GM21723 (cell line): Measurements from ENCODE around the gene SOCS1.
"Not testable (repeated sequence)": the region's sequence is repeated elsewhere in the genome, so short reads cannot be mapped to it uniquely, and the experiment has no call there.

Experiments used
- ATAC-seq: cut with Tn5 transposase; IDR thresholded peaks from one replicate; pipeline ENCODE4 v1.9.1; 2021; ENCODE audit warnings: mild to moderate bottlenecking, moderate library complexity; ENCODE audit not compliant: unreplicated experiment

The SOCS1 gene

DNA sequence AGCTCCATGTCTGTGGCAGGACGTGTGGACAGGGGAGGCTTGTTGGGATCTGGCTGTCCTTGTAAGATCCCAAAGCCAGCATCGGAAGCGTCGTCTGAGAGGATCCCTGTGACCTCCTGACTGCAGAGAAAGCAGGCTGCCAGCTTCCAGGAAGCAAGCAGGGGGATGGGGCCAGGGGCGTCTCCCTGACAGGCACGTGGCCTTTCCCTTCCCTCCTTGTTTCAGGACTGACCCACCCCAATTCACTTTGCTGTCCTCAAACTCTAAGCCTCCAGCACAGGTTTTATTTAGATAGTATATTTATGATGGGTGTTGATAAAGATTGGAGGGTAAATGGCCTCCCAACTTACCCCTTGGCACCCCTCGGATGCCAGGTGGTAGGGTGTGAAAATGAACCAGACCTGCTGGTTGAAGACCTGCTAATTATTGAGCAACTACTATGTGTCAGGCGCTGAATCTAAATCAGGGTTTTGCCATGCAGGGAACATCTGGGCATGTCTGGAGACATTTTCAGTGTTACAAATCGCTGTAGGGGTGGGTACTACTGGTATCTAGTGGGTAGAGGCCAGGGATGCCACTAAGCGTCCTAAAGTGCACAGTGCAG lies 24.5 kb downstream of the SOCS1 start:
- no peak for ATAC-seq

GRCh38 chr16:11229906-11230305 lies 26.1 kb downstream of the SOCS1 start:
- ATAC-seq = no peak

- no peak for ATAC-seq
Measured at GRCh38 chr16:11229432-11229831, 26.6 kb downstream of the SOCS1 start.

- no peak for ATAC-seq
Measured at GRCh38 chr16:11225677-11226549, 30.1 kb downstream of the SOCS1 start.

- ATAC-seq = peak; percentile 83
Measured at GRCh38 chr16:11224894-11225676, 30.9 kb downstream of the SOCS1 start.

DNA sequence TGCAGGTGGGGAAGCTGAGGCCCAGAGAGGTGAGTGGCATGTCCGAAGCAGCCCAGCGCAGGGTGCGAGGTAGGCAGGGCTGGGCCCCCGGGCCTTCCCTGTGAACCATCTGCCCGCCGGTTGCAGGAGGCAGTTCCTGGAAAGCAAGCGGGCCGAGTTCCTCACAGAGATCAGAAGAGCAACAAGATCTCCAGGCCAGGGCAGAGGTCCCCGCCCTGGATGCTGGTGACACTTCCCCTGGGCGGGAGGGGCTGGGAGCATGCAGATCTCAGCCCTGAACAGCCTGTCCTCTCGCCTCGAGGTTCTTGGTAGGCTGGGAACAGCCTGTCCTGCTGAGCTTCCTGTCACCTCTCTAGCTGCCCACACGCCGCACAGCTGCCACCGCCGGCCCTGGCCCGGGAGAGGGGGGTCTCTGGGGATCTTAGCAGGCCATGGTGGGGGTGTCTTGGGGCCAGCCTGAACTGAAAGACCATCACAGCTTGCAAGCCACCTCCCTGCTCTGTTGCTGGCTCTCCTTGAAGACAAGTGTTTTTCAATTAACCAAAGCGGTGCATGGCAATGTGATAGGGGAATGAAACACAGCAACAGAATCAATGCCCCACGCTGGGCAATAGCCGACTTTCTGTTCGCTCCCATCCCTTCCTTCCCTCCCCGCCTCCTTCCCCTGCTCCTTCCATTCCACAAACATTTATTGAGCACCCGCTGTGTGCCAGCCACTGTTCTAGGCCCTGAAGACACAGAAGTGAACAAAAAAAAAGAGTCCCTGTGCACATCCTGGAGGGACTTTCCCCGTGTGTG lies 31.7 kb downstream of the SOCS1 start:
- ATAC-seq = peak; percentile 56

GRCh38 chr16:11220507-11220906 lies 35.5 kb downstream of the SOCS1 start:
- ATAC-seq = not testable (repeated sequence)

- ATAC-seq = no peak
Measured at GRCh38 chr16:11219178-11219577, 36.8 kb downstream of the SOCS1 start.

GRCh38 chr16:11218604-11218962 lies 37.4 kb downstream of the SOCS1 start:
- no peak for ATAC-seq

DNA sequence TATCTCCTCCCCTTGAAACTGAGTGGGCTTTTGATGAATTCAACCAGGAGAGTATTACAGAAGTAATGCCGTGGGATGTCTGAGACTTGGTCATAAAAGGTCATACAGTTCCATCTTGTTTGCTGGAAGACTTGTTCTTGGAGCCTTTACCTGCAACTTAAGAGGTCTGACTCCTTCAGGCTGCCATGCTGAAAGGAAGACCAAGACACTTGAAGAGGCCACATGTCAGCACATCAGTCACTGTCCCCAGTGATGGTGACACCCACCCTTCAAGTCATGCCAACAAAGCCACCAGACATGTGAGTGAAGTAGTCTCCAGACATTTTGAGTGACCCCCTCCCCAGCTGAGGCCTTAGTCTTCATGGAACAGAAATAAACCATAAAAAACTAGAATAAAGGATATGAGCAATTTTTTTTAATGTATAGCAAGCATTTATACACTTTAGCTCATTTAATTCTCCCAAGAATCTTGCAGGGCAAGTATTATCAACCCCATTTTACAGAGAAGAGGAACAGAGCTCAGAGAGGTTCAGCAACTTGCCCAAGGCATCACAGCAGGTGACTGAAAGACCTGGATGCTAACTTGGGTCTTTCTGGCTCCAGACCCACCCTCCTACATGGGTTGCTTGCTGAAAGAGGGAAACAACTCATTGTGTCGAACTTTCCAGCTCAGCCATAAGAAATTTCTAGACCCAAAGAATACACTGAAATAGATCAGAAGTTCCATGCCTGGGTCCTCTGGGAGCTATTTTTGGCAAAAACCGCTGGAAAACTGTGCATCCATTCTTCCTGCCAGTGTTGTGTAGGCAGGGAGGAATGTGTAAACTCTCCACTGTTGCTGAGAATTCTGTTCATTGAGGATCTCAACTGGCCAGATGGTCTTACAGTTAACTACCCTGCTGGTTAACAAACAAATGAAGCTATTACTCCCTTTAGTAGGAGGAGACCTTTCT lies 38.1 kb downstream of the SOCS1 start:
- ATAC-seq = no peak

DNA sequence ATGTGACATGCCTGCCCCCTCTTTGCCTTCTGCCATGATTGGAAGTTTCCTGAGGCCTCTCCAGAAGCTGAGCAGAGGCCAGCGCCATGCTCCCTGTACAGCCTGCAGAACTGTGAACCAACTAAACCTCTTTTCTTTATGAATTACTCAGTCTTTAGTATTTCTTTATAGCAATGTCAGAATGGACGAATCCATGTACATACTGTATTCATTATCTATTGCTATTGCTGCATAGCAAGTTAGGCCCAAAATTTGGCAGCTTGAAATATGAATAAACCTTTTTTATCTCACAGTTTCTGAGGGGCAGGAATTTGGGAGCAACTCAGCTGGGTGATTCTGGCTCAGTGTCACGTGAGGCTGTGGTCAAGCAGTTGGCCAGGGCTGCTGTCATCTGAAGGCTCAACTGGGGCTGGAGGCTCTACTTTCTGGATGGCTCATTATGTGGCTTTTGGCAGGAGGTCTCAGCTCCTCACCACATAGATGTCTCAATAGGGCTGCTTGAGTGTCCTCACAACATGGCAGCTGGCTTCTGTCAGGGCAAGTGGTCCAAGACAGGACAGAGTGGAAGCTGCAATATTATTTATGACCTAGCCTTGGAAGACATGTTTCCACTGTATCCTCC lies 40.0 kb downstream of the SOCS1 start:
- no peak for ATAC-seq

DNA sequence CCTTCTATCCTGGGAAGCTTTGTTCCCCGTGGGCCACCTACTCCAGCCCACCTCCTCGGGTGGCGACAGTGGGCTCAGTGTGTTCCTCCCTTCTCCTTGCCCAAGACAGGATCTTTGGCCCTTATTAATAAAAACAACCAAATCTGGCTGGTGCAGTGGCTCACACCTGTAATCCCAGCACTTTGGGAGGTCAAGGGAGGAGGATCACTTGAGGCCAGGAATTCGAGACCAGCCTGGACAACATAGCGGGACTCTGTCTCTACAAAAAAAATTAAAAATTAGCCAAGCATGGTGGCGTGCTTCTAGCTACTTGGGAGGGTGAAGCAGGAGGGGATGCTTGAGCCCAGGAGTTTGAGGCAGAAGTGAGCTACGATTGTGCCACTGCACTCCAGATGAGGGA lies 42.2 kb downstream of the SOCS1 start:
- ATAC-seq = no peak

DNA sequence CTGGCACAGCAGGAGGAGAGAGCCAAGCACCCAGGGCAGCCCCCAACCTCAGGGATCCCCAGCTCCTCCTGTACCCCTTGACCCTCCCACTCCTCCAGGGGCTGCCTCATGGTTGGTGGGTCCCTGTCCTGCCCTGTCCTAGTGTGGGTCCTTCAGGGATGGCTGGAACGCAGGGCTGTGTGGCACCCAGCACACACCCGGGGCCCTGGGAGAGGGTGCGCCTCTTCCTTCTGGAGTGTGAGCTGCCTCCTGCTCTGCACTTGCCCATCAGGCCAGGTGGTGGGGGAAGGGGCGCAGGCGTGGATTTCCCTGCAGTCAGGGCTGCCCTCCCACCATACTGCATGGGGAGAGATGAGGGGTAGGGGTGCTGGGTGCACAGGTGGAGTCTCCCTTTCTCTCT lies 42.6 kb downstream of the SOCS1 start:
- ATAC-seq = no peak

GRCh38 chr16:11212798-11213196 lies 43.2 kb downstream of the SOCS1 start:
- ATAC-seq = no peak

DNA sequence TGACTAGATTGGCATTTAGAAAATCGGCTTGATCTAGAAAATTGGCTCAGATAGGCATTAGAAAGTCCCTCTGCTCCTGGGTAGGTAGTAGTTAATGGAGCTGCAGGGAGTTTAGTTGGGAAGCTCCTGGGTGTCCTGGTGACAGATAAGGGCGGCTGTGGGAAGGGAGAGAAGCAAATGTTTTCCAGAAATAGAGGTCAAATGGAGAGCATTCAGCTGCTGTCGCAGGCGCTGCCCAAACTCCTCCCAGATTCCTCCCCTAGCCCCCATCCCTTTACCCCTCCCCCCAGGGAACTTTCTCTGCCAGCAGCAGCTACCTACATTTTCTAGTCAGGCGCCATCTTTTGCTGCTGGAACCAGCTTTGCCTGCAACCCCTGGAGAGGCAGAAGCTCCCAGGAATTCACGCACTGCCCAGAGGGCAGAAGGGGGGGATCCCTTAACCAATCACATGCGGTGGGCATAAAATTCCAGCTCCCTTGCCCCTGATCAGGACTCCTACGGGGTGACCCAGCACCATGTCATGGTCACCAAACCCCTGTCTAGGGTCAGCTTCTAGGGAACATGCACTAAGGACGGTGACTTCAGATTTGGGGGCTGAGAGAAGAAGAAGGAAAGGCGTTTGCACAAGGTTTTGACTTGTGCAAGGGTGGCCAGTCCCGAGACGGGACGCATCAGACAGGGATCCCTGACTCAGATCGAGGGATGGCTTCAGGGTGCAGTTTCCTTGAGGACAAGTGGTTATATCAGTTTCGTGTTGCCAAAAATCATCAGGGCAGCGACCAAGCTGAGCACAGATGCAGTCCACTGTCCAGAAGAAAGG lies 43.8 kb downstream of the SOCS1 start:
- ATAC-seq = no peak

GRCh38 chr16:11211061-11211976 lies 44.7 kb downstream of the SOCS1 start:
- ATAC-seq = no peak

DNA sequence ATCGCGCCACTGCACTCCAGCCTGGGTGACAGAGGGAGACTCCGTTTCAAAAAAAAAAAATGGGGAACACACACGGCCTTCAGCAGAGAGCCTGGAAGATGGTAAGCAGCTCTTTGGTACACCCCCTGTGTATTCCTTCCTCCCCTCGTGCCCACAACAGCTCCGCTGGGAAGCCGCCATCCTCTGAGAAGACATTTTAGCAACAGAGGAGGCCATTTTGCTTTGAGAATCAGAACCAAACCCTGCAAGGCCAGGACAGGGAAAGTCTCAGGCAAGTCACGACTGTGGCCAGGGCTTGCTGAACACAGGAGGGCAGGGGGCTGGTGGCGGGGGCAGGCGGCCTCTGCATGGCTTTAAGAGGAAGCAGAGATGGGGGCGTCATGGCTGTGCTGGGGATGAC lies 45.7 kb downstream of the SOCS1 start:
- ATAC-seq = no peak
